ENCODE data around the gene DNASE1L1. TPM values are rescaled to one million over a fixed set of nuclear protein-coding genes. Genes with fewer than 3 reads are reported as not detected.

Gene DNASE1L1
- total RNA-seq, 1 experiment from 2014 or later: 29.8 TPM

- Histone ChIP-seq H3K4me2 (ENCODE audit: low read length) (peak overlapping the region; percentile 98), H3K9me3 (ENCODE audit: low read length) (no peaks in the 10 kb centered on the region), H3K9me2 (replicated peaks; ENCODE audit: low read length) (no peaks in the 10 kb centered on the region), H4K20me1 (ENCODE audit: low read length) (peaks cover 11% of the 10 kb centered on the region), H2AFZ (ENCODE audit: low read length) (no peak overlapping the region), H3F3A (ENCODE audit: low read length, unreplicated experiment) (no peaks in the 10 kb centered on the region), H3K27me3 (ENCODE audit: low read length) (no peaks in the 10 kb centered on the region), H3K9ac (ENCODE audit: low read length) (peak overlapping the region; percentile 70), H3K79me2 (ENCODE audit: low read length) (peaks cover 39% of the 10 kb centered on the region), H3K36me3 (ENCODE audit: low read depth, low read length) (peaks cover 4% of the 10 kb centered on the region; the same call in 1 of the 2 replicates), H3K27ac (ENCODE audit: low read length) (no peak overlapping the region), H3K4me1 (ENCODE audit: insufficient read depth, low read length) (peaks cover 21% of the 10 kb centered on the region), H3K4me3 (ENCODE audit: low read length) (peak overlapping the region; percentile 85)
- no peak for TF ChIP-seq EZH2phosphoT487 (IDR thresholded peaks at IDR 0.05; ENCODE audit: borderline replicate concordance, low read length)
- no peak for TF ChIP-seq EZH2 (IDR thresholded peaks at IDR 0.05; ENCODE audit: low read length, unreplicated experiment)
- TF ChIP-seq CTCF (conservative IDR thresholded peaks at IDR 0.05; ENCODE audit: low read depth, low read length): no peak
- DNase-seq (no peak), ATAC-seq (no peak; the same call in 1 of the 2 replicates)
- CTCF ChIA-PET: no interaction called here
- BruUV-seq (replicated peaks): TSS peak; percentile 6
- POLR2A ChIA-PET (ENCODE audit: unreplicated experiment): no interaction called here
- intact Hi-C loops (cut with micrococcal nuclease): no loop called here
Measured at GRCh38 chrX:154437971-154438893, 29.2 kb upstream of the DNASE1L1 start.

- no peaks in the 10 kb centered on the region for H3F3A ChIP-seq (ENCODE audit: low read length, unreplicated experiment)
- no TSS peak for BruUV-seq (replicated peaks)
- peak within 1 kb of the TSS; percentile 98 for H3K4me2 ChIP-seq (ENCODE audit: low read length)
- H3K79me2 ChIP-seq (ENCODE audit: low read length): peaks cover 39% of the 10 kb centered on the region
- H3K27ac ChIP-seq (ENCODE audit: low read length): peak within 1 kb of the TSS; percentile 43
- H3K27me3 ChIP-seq (ENCODE audit: low read length): no peaks in the 10 kb centered on the region
- H3K4me1 ChIP-seq (ENCODE audit: insufficient read depth, low read length): peaks cover 15% of the 10 kb centered on the region
- peak; percentile 33 for DNase-seq
- peak within 1 kb of the TSS; percentile 70 for H3K9ac ChIP-seq (ENCODE audit: low read length)
- peaks cover 4% of the 10 kb centered on the region; the same call in 1 of the 2 replicates for H3K36me3 ChIP-seq (ENCODE audit: low read depth, low read length)
- no peak for TF ChIP-seq EZH2phosphoT487 (IDR thresholded peaks at IDR 0.05; ENCODE audit: borderline replicate concordance, low read length)
- TF ChIP-seq EZH2 (IDR thresholded peaks at IDR 0.05; ENCODE audit: low read length, unreplicated experiment): no peak
- no peak for TF ChIP-seq CTCF (conservative IDR thresholded peaks at IDR 0.05; ENCODE audit: low read depth, low read length)
- ChIA-PET POLR2A (ENCODE audit: unreplicated experiment) (no interaction called here), CTCF (no interaction called here)
- peak; percentile 59 for ATAC-seq
- H3K9me3 ChIP-seq (ENCODE audit: low read length): no peaks in the 10 kb centered on the region
- peak within 1 kb of the TSS; percentile 53; the same call in 1 of the 2 replicates for H2AFZ ChIP-seq (ENCODE audit: low read length)
- peaks cover 11% of the 10 kb centered on the region for H4K20me1 ChIP-seq (ENCODE audit: low read length)
- intact Hi-C loops (cut with micrococcal nuclease): no loop called here
- H3K9me2 ChIP-seq (replicated peaks; ENCODE audit: low read length): no peaks in the 10 kb centered on the region
- H3K4me3 ChIP-seq (ENCODE audit: low read length): peak within 1 kb of the TSS; percentile 85
Measured at GRCh38 chrX:154436983-154437752, 28.1 kb upstream of the DNASE1L1 start, which contains the start of gene GDI1. TSS of gene GDI1 (plus strand) at chrX:154437154. CDS start at chrX:154437255, 101 bp downstream.
